K562 (cell line): Measurements from ENCODE around the gene SARS1. TPM values are rescaled to one million over a fixed set of nuclear protein-coding genes. Genes with fewer than 3 reads are reported as not detected.

ENCODE experiments used
- ATAC-seq: fragments of 200-7000 bp; cut with Tn5 transposase; 3 replicates; pipeline ENCODE4 v1.9.1; 2020; ENCODE audit warnings: moderate library complexity
- BruUV-seq: library from RNA; stranded (reverse); fragments of 400-500 nt; replicated peaks from 2 replicates; lab custom pipeline; 2021; lab: Mats Ljungman, UMichigan
- CTCF ChIA-PET: fragments of 300-600 bp; formaldehyde crosslinking; extraction: SDS; loops from one replicate; lab custom pipeline; 2021; ENCODE audit warnings: low intra/inter-chr PET ratio; lab: Yijun Ruan, JAX
- POLR2A ChIA-PET: fragments of 300-600, 350-650 bp; sonication (Branson Sonifier 250); formaldehyde crosslinking; extraction: SDS; loops from one replicate; lab custom pipeline; 2021; ENCODE audit warnings: antibody characterized with exemption, inconsistent platforms; lab: Yijun Ruan, JAX
- DNase-seq, 4 experiments: peaks; one replicate each; pipeline versions ENCODE4 v3.0.0 to v3.0.0-alpha.2; 2011 to 2018; ENCODE audit warnings: low spot score in 3 of 4, mixed read lengths in 3 of 4; ENCODE audit errors: extremely low read depth in 1 of 4
- FAIRE-seq: peaks from 2 replicates; lab custom pipeline; 2011; peaks lifted over from hg19 to GRCh38; lab: Jason Lieb, UNC
- H2AFZ ChIP-seq: 2 replicates; pipeline ENCODE4 v1.6.0; 2011; ENCODE audit warnings: low read depth, low read length, control low read depth, inconsistent platforms
- H3K27ac ChIP-seq: fragments of 200-600 bp; 3 replicates; pipeline ENCODE4 v1.8.0; 2011; ENCODE audit warnings: low read depth, mild to moderate bottlenecking, control low read depth, inconsistent platforms, low read length, moderate library complexity, mixed read lengths; ENCODE audit errors: extremely low read depth
- H3K27me3 ChIP-seq, 2 experiments: fragments of 300-600 bp in 1 of 2; 2 replicates in 1 of 2; 3 replicates in 1 of 2; pipeline versions ENCODE4 v1.6.0 to v1.8.0; 2011; ENCODE audit warnings: inconsistent platforms in 2 of 2, low read length in 2 of 2, mild to moderate bottlenecking in 1 of 2, mixed read lengths in 1 of 2, moderate library complexity in 1 of 2; ENCODE audit not compliant: control insufficient read depth in 2 of 2, insufficient read depth in 2 of 2
- H3K36me3 ChIP-seq: fragments of 300-600 bp; 3 replicates; pipeline ENCODE4 v1.8.0; 2011; ENCODE audit warnings: mild to moderate bottlenecking, low read length, inconsistent platforms; ENCODE audit not compliant: control insufficient read depth, insufficient read depth
- H3K4me1 ChIP-seq, 2 experiments: fragments of 200-600 bp in 1 of 2; replicated peaks in 1 of 2; 2 replicates in 1 of 2; 3 replicates in 1 of 2; pipeline versions ENCODE4 v1.5.1 to v1.8.0; 2011; ENCODE audit warnings: inconsistent platforms in 2 of 2, low read length in 2 of 2, mild to moderate bottlenecking in 1 of 2, mixed read lengths in 1 of 2, moderate library complexity in 1 of 2; ENCODE audit not compliant: control insufficient read depth in 2 of 2, insufficient read depth in 2 of 2
- H3K4me2 ChIP-seq: 2 replicates; pipeline ENCODE4 v1.6.1; 2011; ENCODE audit warnings: low read length, control low read depth, inconsistent platforms, mixed read lengths; ENCODE audit not compliant: insufficient read depth
- H3K4me3 ChIP-seq: fragments of 200-600 bp; sonication (generic), shearing (Covaris generic); 2 replicates; pipeline ENCODE4 v1.5.1; 2016; ENCODE audit warnings: control low read depth, inconsistent platforms
- H3K79me2 ChIP-seq: fragments of 200-600 bp; 3 replicates; pipeline ENCODE4 v1.8.0; 2011; ENCODE audit warnings: low read length, inconsistent platforms; ENCODE audit not compliant: control insufficient read depth, insufficient read depth
- H3K9ac ChIP-seq, 2 experiments: 2 replicates each; pipeline versions ENCODE4 v1.6.0 to v1.6.1; 2011; ENCODE audit warnings: low read depth in 2 of 2, low read length in 2 of 2, control low read depth in 1 of 2, inconsistent platforms in 1 of 2, mild to moderate bottlenecking in 1 of 2, mixed read lengths in 1 of 2; ENCODE audit not compliant: insufficient read depth in 1 of 2
- H3K9me1 ChIP-seq: one replicate; pipeline ENCODE4 v1.6.0; 2011; ENCODE audit warnings: inconsistent platforms, mild to moderate bottlenecking, low read length, moderate library complexity; ENCODE audit not compliant: control insufficient read depth, insufficient read depth
- H3K9me3 ChIP-seq: replicated peaks from 2 replicates; pipeline ENCODE4 v1.5.1; 2011; ENCODE audit warnings: low read depth, low read length, inconsistent platforms; ENCODE audit not compliant: control insufficient read depth, insufficient read depth
- H4K20me1 ChIP-seq: replicated peaks from 2 replicates; pipeline ENCODE4 v1.6.1; 2011; ENCODE audit warnings: low read length, inconsistent platforms, mixed read lengths; ENCODE audit not compliant: control insufficient read depth, insufficient read depth
- ATF4 ChIP-seq: fragments of 450-650 bp; formaldehyde crosslinking; IDR thresholded peaks from 2 replicates; pipeline ENCODE4 v1.4.0; 2022; ENCODE audit warnings: mild to moderate bottlenecking, moderate library complexity
- DNMT1 ChIP-seq: fragments of 450-650 bp; IDR thresholded peaks from 2 replicates; pipeline ENCODE4 v1.6.1; 2016; ENCODE audit warnings: antibody characterized with exemption, mild to moderate bottlenecking
- FOXK1 ChIP-seq: sonication (generic); formaldehyde crosslinking; IDR thresholded peaks from 2 replicates; pipeline ENCODE4 v1.8.0; 2022; ENCODE audit warnings: missing genetic modification reagents, mild to moderate bottlenecking, borderline replicate concordance
- MEF2D ChIP-seq: conservative IDR thresholded peaks from 2 replicates; pipeline ENCODE4 v1.6.1; 2016; ENCODE audit warnings: low read depth, missing genetic modification characterization, missing compliant biosample characterization
- POU5F1 ChIP-seq: fragments of 150-350 bp; IDR thresholded peaks from 2 replicates; pipeline ENCODE4 v1.6.1; 2014; ENCODE audit warnings: borderline replicate concordance, low read length, low read depth, mild to moderate bottlenecking; ENCODE audit not compliant: partially characterized antibody
- TAF9B ChIP-seq: fragments of 450-650 bp; IDR thresholded peaks from 2 replicates; pipeline ENCODE4 v1.6.1; 2018; ENCODE audit warnings: mild to moderate bottlenecking; ENCODE audit not compliant: partially characterized antibody
- TBL1XR1 ChIP-seq, 2 experiments: IDR thresholded peaks; 2 replicates each; pipeline ENCODE4 v1.6.1; 2012; ENCODE audit warnings: improper control_type of control experiment in 2 of 2, low read length in 2 of 2, mild to moderate bottlenecking in 1 of 2
- ZFP91 ChIP-seq: sonication (generic); formaldehyde crosslinking; IDR thresholded peaks from 2 replicates; pipeline ENCODE4 v1.8.0; 2022; ENCODE audit warnings: mild to moderate bottlenecking, missing genetic modification reagents
- ZNF212 ChIP-seq: fragments of 450-650 bp; formaldehyde crosslinking; IDR thresholded peaks from 2 replicates; pipeline ENCODE4 v1.4.0; 2020; ENCODE audit warnings: mild to moderate bottlenecking
- WGBS: fragments of 100-300 bp; shearing (Covaris generic); methylation state at CpG from one replicate; pipeline ENCODE4 v1.1.6; 2016; ENCODE audit warnings: low coverage, mixed read lengths; ENCODE audit not compliant: insufficient coverage; ENCODE audit errors: missing lambda C conversion rate; 5-methylcytosine and 5-hydroxymethylcytosine counted together
- in situ Hi-C: fragments of 300-500 bp; cut with MboI; formaldehyde crosslinking; loops from 4 replicates; pipeline ENCODE4 v1.15.0; 2018; ENCODE audit warnings: inconsistent platforms, mixed read lengths
- intact Hi-C: fragments of 100-400 bp; cut with micrococcal nuclease; formaldehyde crosslinking; loops from 2 replicates; pipeline ENCODE4 v1.14.2; 2022
- polyA plus RNA-seq, 8 experiments: library from polyadenylated mRNA; depleted of rRNA in 4 of 8; stranded (reverse) in 5 of 8; unstranded in 3 of 8; fragments of >200 nt; fragmentation: Nextera tagmentation in 2 of 8; fragmentation: Illumina TruSeq in 1 of 8; extraction: Ambion mirVana in 2 of 8; extraction: Trizol in 1 of 8; gene quantifications; 2 replicates each; pipeline versions ENCODE4 v1.2.1 to v1.2.3, GENCODE V29; 2011 to 2014; ENCODE audit warnings: inconsistent platforms in 1 of 8, missing spikeins in 1 of 8
- total RNA-seq, 7 experiments: library from RNA; depleted of rRNA in 6 of 7; stranded (reverse); fragments of >200 nt in 6 of 7; fragmentation: Illumina TruSeq in 2 of 7; extraction: Trizol in 2 of 7; gene quantifications; 2 replicates each; pipeline versions ENCODE4 v1.2.1 to v1.2.3, GENCODE V29; 2011 to 2021; ENCODE audit warnings: low replicate concordance in 1 of 7

SARS1 gene
- total and polyA plus RNA-seq, 9 of the 15 experiments (the other 6 are each of a cell fraction or from before 2014, with no cell fraction given): 221 to 623 (median 254) TPM

GRCh38 chr1:109264379-109264755 is 50.6 kb downstream of the SARS1 start (continued):
- no peak for TF ChIP-seq ATF4 (CRISPR knock-in tag)
- no peak for TF ChIP-seq POU5F1

GRCh38 chr1:109265016-109265415 is 51.3 kb downstream of the SARS1 start:
- BruUV-seq: no TSS peak
- DNase-seq (no peak), FAIRE-seq (no peak)
- peak overlapping the region in 1 of 2 experiments; percentile 66; a peak in 2 of 4 replicates for H3K9ac ChIP-seq
- H3K27me3 ChIP-seq: no peaks in the 10 kb centered on the region
- no peaks in the 10 kb centered on the region for H3K79me2 ChIP-seq
- H3K4me2 ChIP-seq: no peak overlapping the region
- no peaks in the 10 kb centered on the region for H3K9me3 ChIP-seq
- WGBS: 72% methylated on average over 4 of the region's 4 CpGs
- CTCF ChIA-PET: interaction anchor here (3.7 to 5.5 kb wide), 2 partner anchors 135 to 268 kb away, joined by 32 to 91 read pairs; partner anchors contain the start of gene SORT1
- no peak overlapping the region for H2AFZ ChIP-seq
- intact Hi-C loops (loop anchor here (10.0 kb wide), 1 partner anchor 150 kb away; the partner anchor contains the start of gene ELAPOR1), in situ Hi-C loops (no loop called here)
- H4K20me1 ChIP-seq: no peaks in the 10 kb centered on the region
- POLR2A ChIA-PET: interaction anchor here (0.6 to 1.6 kb wide), 7 partner anchors 9 to 145 kb away, joined by 3 to 7 read pairs (median 3); partner anchors contain the start of genes PSRC1 and SORT1
- H3K4me3 ChIP-seq: no peak overlapping the region
- peaks cover 54% of the 10 kb centered on the region; the same call in 2 of the 3 replicates for H3K36me3 ChIP-seq
- no peak overlapping the region for H3K27ac ChIP-seq
- peaks cover 0 to 32% of the 10 kb centered on the region in 2 experiments; a peak in 2 of 5 replicates for H3K4me1 ChIP-seq
- TF ChIP-seq TAF9B (no peak), ZFP91 (CRISPR knock-in tag) (no peak), MEF2D (tag) (no peak), ZNF212 (no peak), FOXK1 (no peak), TBL1XR1 (IDR thresholded peaks at IDR 0.05; ENCODE audit: low read length in 2 of 2) (no peak), DNMT1 (no peak)
- TF ChIP-seq, all 486 proteins: peak for 0
- H3K9me1 ChIP-seq: no peaks in the 10 kb centered on the region
- ATAC-seq: no peak
